ENCODE data around the gene CLCNKB. TPM values are rescaled to one million over a fixed set of nuclear protein-coding genes. Genes with fewer than 3 reads are reported as not detected.

CLCNKB gene
- total RNA-seq, 2 donors from 2014 or later: 0.12 TPM; not detected in 1

- intact Hi-C loops (cut with DNase I): no loop called here
- Histone ChIP-seq H3K9ac (ENCODE audit: low read depth in 2 of 2, low read length in 2 of 2) (no peak overlapping the region), H3K27ac (no peak overlapping the region), H3K36me3 (no peaks in the 10 kb centered on the region), H3K9me3 (no peaks in the 10 kb centered on the region), H3K4me3 (no peak overlapping the region), H3K27me3 (no peaks in the 10 kb centered on the region), H3K4me1 (no peaks in the 10 kb centered on the region)
- peak; percentile 67 for DNase-seq
- TF ChIP-seq CTCF (IDR thresholded peaks at IDR 0.05): no peak
Observed at GRCh38 chr1:16067127-16067768, 23.7 kb downstream of the CLCNKB start.

GRCh38 chr1:16067933-16068332 is 24.4 kb downstream of the CLCNKB start:
- no peak overlapping the region for H3K9ac ChIP-seq (ENCODE audit: low read depth in 2 of 2, low read length in 2 of 2)
- no peak overlapping the region for H3K27ac ChIP-seq
- TF ChIP-seq CTCF (IDR thresholded peaks at IDR 0.05): no peak
- H3K4me1 ChIP-seq: peaks cover 2% of the 10 kb centered on the region
- no peak for DNase-seq
- H3K27me3 ChIP-seq: peaks cover under 1% of the 10 kb centered on the region
- no peaks in the 10 kb centered on the region for H3K9me3 ChIP-seq
- intact Hi-C loops (cut with DNase I): no loop called here
- H3K4me3 ChIP-seq: no peak overlapping the region
- no peaks in the 10 kb centered on the region for H3K36me3 ChIP-seq

- H3K27ac ChIP-seq: no peak overlapping the region
- H3K36me3 ChIP-seq: no peaks in the 10 kb centered on the region
- peaks cover 4% of the 10 kb centered on the region for H3K27me3 ChIP-seq
- peaks cover 4% of the 10 kb centered on the region for H3K4me1 ChIP-seq
- intact Hi-C loops (cut with DNase I): no loop called here
- TF ChIP-seq CTCF (IDR thresholded peaks at IDR 0.05): no peak
- no peak overlapping the region for H3K9ac ChIP-seq (ENCODE audit: low read depth in 2 of 2, low read length in 2 of 2)
- no peak overlapping the region for H3K4me3 ChIP-seq
- no peak for DNase-seq
- no peaks in the 10 kb centered on the region for H3K9me3 ChIP-seq
Observed at GRCh38 chr1:16068356-16069270, 25.0 kb downstream of the CLCNKB start.

GRCh38 chr1:16070640-16071355 is 27.2 kb downstream of the CLCNKB start:
- Histone ChIP-seq H3K36me3 (no peaks in the 10 kb centered on the region), H3K4me3 (no peak overlapping the region), H3K4me1 (peaks cover 4% of the 10 kb centered on the region), H3K27me3 (peaks cover 4% of the 10 kb centered on the region), H3K27ac (no peak overlapping the region), H3K9ac (ENCODE audit: low read depth in 2 of 2, low read length in 2 of 2) (no peak overlapping the region), H3K9me3 (no peaks in the 10 kb centered on the region)
- no peak for DNase-seq
- intact Hi-C loops (cut with DNase I): no loop called here
- TF ChIP-seq CTCF (IDR thresholded peaks at IDR 0.05): no peak

GRCh38 chr1:16071614-16072013 is 28.0 kb downstream of the CLCNKB start:
- peaks cover 4% of the 10 kb centered on the region for H3K27me3 ChIP-seq
- H3K4me1 ChIP-seq: peaks cover 4% of the 10 kb centered on the region
- no peaks in the 10 kb centered on the region for H3K36me3 ChIP-seq
- no peak for TF ChIP-seq CTCF (IDR thresholded peaks at IDR 0.05)
- intact Hi-C loops (cut with DNase I): no loop called here
- no peak overlapping the region for H3K4me3 ChIP-seq
- DNase-seq: no peak
- no peaks in the 10 kb centered on the region for H3K9me3 ChIP-seq
- no peak overlapping the region for H3K9ac ChIP-seq (ENCODE audit: low read depth in 2 of 2, low read length in 2 of 2)
- H3K27ac ChIP-seq: no peak overlapping the region
